Measurements from ENCODE around the gene DUSP16. TPM values are rescaled to one million over a fixed set of nuclear protein-coding genes. Genes with fewer than 3 reads are reported as not detected.

The DUSP16 gene
- total and polyA plus RNA-seq, 3 donors from 2014 or later, result 22.5 to 48.6 (median 42.1) TPM

GRCh38 chr12:12482150-12482761, 80.4 kb downstream of the DUSP16 start:
- 87% methylated on average over 6 of the region's 6 CpGs for WGBS, 2 donors
- no peak overlapping the region for H3K27ac ChIP-seq
- no peak for DNase-seq
- TF ChIP-seq POLR2A (IDR thresholded peaks at IDR 0.05) (no peak), CTCF (IDR thresholded peaks at IDR 0.05) (no peak)
- H3K36me3 ChIP-seq (ENCODE audit: low read depth, missing control alignments), result no peaks in the 10 kb centered on the region
- no peaks in the 10 kb centered on the region for H3K4me1 ChIP-seq
- no peak overlapping the region for H3K4me3 ChIP-seq
- no peaks in the 10 kb centered on the region for H3K27me3 ChIP-seq
- intact Hi-C loops (cut with DNase I; ENCODE audit: low total_unique reads), result no loop called here
- H3K9me3 ChIP-seq, result no peaks in the 10 kb centered on the region

- H3K4me3 ChIP-seq, result no peak overlapping the region
- WGBS, 2 donors, result 69% methylated on average over 2 of the region's 2 CpGs
- DNase-seq, result no peak
- H3K27ac ChIP-seq, result no peak overlapping the region
- intact Hi-C loops (cut with DNase I; ENCODE audit: low total_unique reads), result no loop called here
- H3K36me3 ChIP-seq (ENCODE audit: low read depth, missing control alignments), result no peaks in the 10 kb centered on the region
- H3K4me1 ChIP-seq, result no peaks in the 10 kb centered on the region
- H3K27me3 ChIP-seq, result no peaks in the 10 kb centered on the region
- H3K9me3 ChIP-seq, result no peaks in the 10 kb centered on the region
- no peak for TF ChIP-seq CTCF (IDR thresholded peaks at IDR 0.05)
- TF ChIP-seq POLR2A (IDR thresholded peaks at IDR 0.05), result no peak
Measured at GRCh38 chr12:12481631-12482030, 81.0 kb downstream of the DUSP16 start.

- intact Hi-C loops (cut with DNase I; ENCODE audit: low total_unique reads), result no loop called here
- no peak overlapping the region for H3K4me3 ChIP-seq
- H3K27me3 ChIP-seq, result no peaks in the 10 kb centered on the region
- DNase-seq, result no peak
- TF ChIP-seq CTCF (IDR thresholded peaks at IDR 0.05) (no peak), POLR2A (IDR thresholded peaks at IDR 0.05) (no peak)
- H3K4me1 ChIP-seq, result no peaks in the 10 kb centered on the region
- H3K9me3 ChIP-seq, result no peaks in the 10 kb centered on the region
- H3K36me3 ChIP-seq (ENCODE audit: low read depth, missing control alignments), result no peaks in the 10 kb centered on the region
- WGBS, 2 donors, result 93 to 98% methylated on average over 5 of the region's 5 CpGs
- H3K27ac ChIP-seq, result no peak overlapping the region
Measured at GRCh38 chr12:12480074-12480473, 82.6 kb downstream of the DUSP16 start.

- DNase-seq, result no peak
- Histone ChIP-seq H3K4me3 (no peak overlapping the region), H3K36me3 (ENCODE audit: low read depth, missing control alignments) (no peaks in the 10 kb centered on the region), H3K27ac (no peak overlapping the region), H3K9me3 (no peaks in the 10 kb centered on the region), H3K27me3 (no peaks in the 10 kb centered on the region), H3K4me1 (no peaks in the 10 kb centered on the region)
- TF ChIP-seq CTCF (IDR thresholded peaks at IDR 0.05) (no peak), POLR2A (IDR thresholded peaks at IDR 0.05) (no peak)
- 95 to 99% methylated on average over 13 to 14 of the region's 14 CpGs for WGBS, 2 donors
- intact Hi-C loops (cut with DNase I; ENCODE audit: low total_unique reads), result no loop called here
Measured at GRCh38 chr12:12477532-12477890, 85.2 kb downstream of the DUSP16 start.

GRCh38 chr12:12476857-12477531, 85.7 kb downstream of the DUSP16 start:
- intact Hi-C loops (cut with DNase I; ENCODE audit: low total_unique reads), result no loop called here
- 94% methylated on average over 20 to 21 of the region's 21 CpGs for WGBS, 2 donors
- Histone ChIP-seq H3K4me1 (no peaks in the 10 kb centered on the region), H3K9me3 (no peaks in the 10 kb centered on the region), H3K4me3 (no peak overlapping the region), H3K27me3 (no peaks in the 10 kb centered on the region), H3K27ac (no peak overlapping the region), H3K36me3 (ENCODE audit: low read depth, missing control alignments) (no peaks in the 10 kb centered on the region)
- no peak for DNase-seq
- TF ChIP-seq POLR2A (IDR thresholded peaks at IDR 0.05) (no peak), CTCF (IDR thresholded peaks at IDR 0.05) (no peak)
